Loucy (cell line): ENCODE measurements around the gene SRSF9.

ENCODE experiments used
- H2AFZ ChIP-seq: fragments of 200-600 bp; sonication (generic); 2 replicates; pipeline ENCODE4 v1.6.0; 2016; ENCODE audit warnings: antibody characterized with exemption, mild to moderate bottlenecking, low read length, moderate library complexity
- H3F3A ChIP-seq: fragments of 200-600 bp; 2 replicates; pipeline ENCODE4 v1.6.0; 2016; ENCODE audit warnings: antibody characterized with exemption, low read depth, mild to moderate bottlenecking
- H3K27me3 ChIP-seq: fragments of 200-600 bp; sonication (generic); 2 replicates; pipeline ENCODE4 v1.6.1; 2014; ENCODE audit warnings: low read length, mild to moderate bottlenecking; ENCODE audit not compliant: insufficient read depth, poor library complexity, severe bottlenecking
- H3K36me3 ChIP-seq: fragments of 200-600 bp; sonication (generic); 2 replicates; pipeline ENCODE4 v1.6.1; 2016; ENCODE audit warnings: low read length; ENCODE audit not compliant: insufficient read depth
- H3K4me1 ChIP-seq: fragments of 200-600 bp; sonication (generic); 2 replicates; pipeline ENCODE4 v1.5.1; 2014; ENCODE audit warnings: low read length, mild to moderate bottlenecking; ENCODE audit not compliant: insufficient read depth, poor library complexity, severe bottlenecking
- H3K4me2 ChIP-seq: fragments of 200-600 bp; sonication (generic); 2 replicates; pipeline ENCODE4 v1.6.0; 2014; ENCODE audit warnings: antibody characterized with exemption, low read length, low read depth, mild to moderate bottlenecking; ENCODE audit not compliant: poor library complexity, severe bottlenecking
- H3K4me3 ChIP-seq: fragments of 200-600 bp; sonication (generic); 2 replicates; pipeline ENCODE4 v1.5.1; 2014; ENCODE audit warnings: low read length, mild to moderate bottlenecking, mixed read lengths; ENCODE audit not compliant: poor library complexity, severe bottlenecking
- H3K79me2 ChIP-seq: fragments of 200-600 bp; sonication (generic); 2 replicates; pipeline ENCODE4 v1.6.1; 2014; ENCODE audit warnings: low read length; ENCODE audit not compliant: insufficient read depth
- H3K9ac ChIP-seq: fragments of 200-600 bp; sonication (generic); 2 replicates; pipeline ENCODE4 v1.6.0; 2014; ENCODE audit warnings: mild to moderate bottlenecking, low read depth, low read length, moderate library complexity; ENCODE audit not compliant: poor library complexity, severe bottlenecking
- H3K9me2 ChIP-seq: fragments of 200-600 bp; sonication (generic); replicated peaks from 2 replicates; pipeline ENCODE4 v1.6.1; 2016; ENCODE audit warnings: low read depth, low read length, mixed read lengths
- H3K9me3 ChIP-seq: fragments of 200-600 bp; sonication (generic); 2 replicates; pipeline ENCODE4 v1.6.1; 2014; ENCODE audit warnings: mild to moderate bottlenecking, antibody characterized with exemption, low read length, low read depth; ENCODE audit not compliant: insufficient read depth
- H4K20me1 ChIP-seq: fragments of 200-600 bp; sonication (generic); 2 replicates; pipeline ENCODE4 v1.6.0; 2014; ENCODE audit warnings: antibody characterized with exemption, low read length, mild to moderate bottlenecking; ENCODE audit not compliant: insufficient read depth, poor library complexity, severe bottlenecking
- CTCF ChIP-seq: fragments of 200-600 bp; sonication (generic); conservative IDR thresholded peaks from 2 replicates; pipeline ENCODE4 v1.5.1; 2014; ENCODE audit warnings: mild to moderate bottlenecking, antibody characterized with exemption, low read length
- EZH2phosphoT487 ChIP-seq: fragments of 200-600 bp; IDR thresholded peaks from 2 replicates; pipeline ENCODE4 v1.6.1; 2018; ENCODE audit warnings: antibody characterized with exemption, mild to moderate bottlenecking, moderate library complexity, borderline replicate concordance

The SRSF9 gene

DNA sequence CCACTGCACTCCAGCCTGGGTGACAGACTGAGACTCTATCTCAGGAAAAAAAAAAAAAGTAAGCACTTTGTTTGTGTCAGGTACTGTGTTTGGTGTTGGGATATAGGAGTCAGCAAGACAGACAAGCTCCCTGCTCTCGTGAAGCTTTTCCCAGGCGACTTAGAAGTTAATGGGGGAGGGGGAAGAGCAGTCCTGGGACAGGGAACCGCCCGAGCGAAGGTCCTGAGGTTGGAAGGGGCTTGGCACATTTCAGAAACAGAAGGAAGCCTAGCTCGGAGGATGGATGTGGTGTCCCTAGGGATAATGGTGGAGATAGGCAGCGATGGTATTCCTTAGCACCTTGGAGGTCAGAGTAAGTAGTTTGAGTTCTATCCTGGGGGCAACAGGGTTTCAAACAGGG lies 40.2 kb downstream of the SRSF9 start:
- H3F3A ChIP-seq: no peaks in the 10 kb centered on the region
- no peak for TF ChIP-seq CTCF
- no peak for TF ChIP-seq EZH2phosphoT487
- H3K27me3 ChIP-seq: no peaks in the 10 kb centered on the region
- H3K9me2 ChIP-seq: no peaks in the 10 kb centered on the region
- no peaks in the 10 kb centered on the region for H4K20me1 ChIP-seq
- H3K4me3 ChIP-seq: no peak overlapping the region
- no peak overlapping the region for H3K4me2 ChIP-seq
- no peak overlapping the region for H3K9ac ChIP-seq
- no peaks in the 10 kb centered on the region for H3K36me3 ChIP-seq
- no peaks in the 10 kb centered on the region for H3K79me2 ChIP-seq
- no peaks in the 10 kb centered on the region for H3K4me1 ChIP-seq
- no peak overlapping the region for H2AFZ ChIP-seq
- H3K9me3 ChIP-seq: no peaks in the 10 kb centered on the region

DNA sequence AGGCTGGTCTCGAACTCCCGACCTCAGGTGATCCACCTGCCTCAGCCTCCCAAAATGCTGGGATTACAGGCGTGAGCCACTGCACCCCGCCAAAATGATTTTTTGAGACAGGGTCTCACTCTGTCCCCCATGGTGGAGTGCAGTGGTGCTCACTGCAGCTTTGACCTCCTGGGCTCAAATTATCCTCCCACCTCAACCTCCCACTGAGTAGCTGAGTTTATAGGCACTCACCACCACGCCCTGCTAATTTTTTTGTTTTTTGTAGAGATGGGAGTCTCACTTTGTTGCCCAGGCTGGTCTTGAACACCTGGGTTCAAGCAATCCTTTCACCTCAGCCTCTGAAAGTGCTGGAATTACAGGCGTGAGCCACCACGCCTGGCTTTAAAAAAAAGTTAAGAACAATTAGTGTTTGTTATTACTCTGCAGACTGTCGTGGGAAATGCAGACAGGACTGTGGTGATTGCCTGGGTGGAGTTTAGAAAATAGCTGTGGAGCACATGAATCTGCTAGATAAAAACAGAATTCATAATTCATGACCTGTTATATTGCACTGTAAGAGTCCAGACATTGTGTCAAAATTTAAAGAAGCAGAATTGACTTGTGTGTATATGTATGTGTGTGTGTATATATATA lies 40.8 kb downstream of the SRSF9 start:
- Histone ChIP-seq H3K36me3 (no peaks in the 10 kb centered on the region), H3K4me1 (no peaks in the 10 kb centered on the region), H4K20me1 (no peaks in the 10 kb centered on the region), H3K9me2 (no peaks in the 10 kb centered on the region), H3K9ac (no peak overlapping the region), H3F3A (no peaks in the 10 kb centered on the region), H2AFZ (no peak overlapping the region), H3K27me3 (no peaks in the 10 kb centered on the region), H3K79me2 (no peaks in the 10 kb centered on the region), H3K9me3 (no peaks in the 10 kb centered on the region), H3K4me2 (no peak overlapping the region), H3K4me3 (no peak overlapping the region)
- no peak for TF ChIP-seq EZH2phosphoT487
- TF ChIP-seq CTCF: no peak

GRCh38 chr12:120425797-120426196 lies 43.8 kb downstream of the SRSF9 start:
- no peaks in the 10 kb centered on the region for H4K20me1 ChIP-seq
- H3K4me2 ChIP-seq: no peak overlapping the region
- H3K4me3 ChIP-seq: no peak overlapping the region
- H3F3A ChIP-seq: no peaks in the 10 kb centered on the region
- TF ChIP-seq CTCF: no peak
- no peak for TF ChIP-seq EZH2phosphoT487
- 0 out of 2 replicates have a peak overlapping the region, but pooled peaks have one; percentile 6 for H2AFZ ChIP-seq
- H3K9me3 ChIP-seq: no peaks in the 10 kb centered on the region
- H3K79me2 ChIP-seq: no peaks in the 10 kb centered on the region
- no peaks in the 10 kb centered on the region for H3K36me3 ChIP-seq
- H3K9ac ChIP-seq: no peak overlapping the region
- no peaks in the 10 kb centered on the region for H3K27me3 ChIP-seq
- no peaks in the 10 kb centered on the region for H3K4me1 ChIP-seq
- H3K9me2 ChIP-seq: no peaks in the 10 kb centered on the region
